ENCODE results near the gene TUBB2B. TPM values are rescaled to one million over a fixed set of nuclear protein-coding genes. Genes with fewer than 3 reads are reported as not detected.
"Not testable (repeated sequence)": the region's sequence is repeated elsewhere in the genome, so short reads cannot be mapped to it uniquely, and the experiment has no call there.

TUBB2B gene
- total RNA-seq, 1 experiment from 2014 or later = 0.10 TPM

- no peak for DNase-seq (ENCODE audit: low read depth)
These were observed 15.2 kb downstream of the TUBB2B start for GRCh38 chr6:3212261-3212660.

DNA sequence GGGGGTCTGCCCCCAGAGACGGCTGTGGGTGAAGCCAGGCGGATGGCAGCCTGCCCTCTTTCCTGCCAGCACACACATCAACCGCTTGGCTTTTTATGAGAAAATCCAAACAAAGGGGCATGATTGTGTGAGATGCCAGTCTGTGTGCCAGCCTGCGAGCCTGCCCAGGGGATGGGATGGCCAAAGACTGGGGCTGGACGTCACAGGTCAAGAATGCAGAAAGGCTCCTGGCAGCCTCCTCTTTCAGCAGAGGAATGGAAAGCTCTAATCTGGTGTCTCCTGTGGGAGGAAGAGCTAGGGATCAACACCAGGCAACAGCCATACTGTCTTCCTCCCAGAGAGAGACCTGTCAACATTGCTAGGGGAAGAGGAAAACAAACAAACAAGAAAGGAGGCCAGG, 15.8 kb downstream of the TUBB2B start:
- no peak for DNase-seq (ENCODE audit: low read depth)

DNA sequence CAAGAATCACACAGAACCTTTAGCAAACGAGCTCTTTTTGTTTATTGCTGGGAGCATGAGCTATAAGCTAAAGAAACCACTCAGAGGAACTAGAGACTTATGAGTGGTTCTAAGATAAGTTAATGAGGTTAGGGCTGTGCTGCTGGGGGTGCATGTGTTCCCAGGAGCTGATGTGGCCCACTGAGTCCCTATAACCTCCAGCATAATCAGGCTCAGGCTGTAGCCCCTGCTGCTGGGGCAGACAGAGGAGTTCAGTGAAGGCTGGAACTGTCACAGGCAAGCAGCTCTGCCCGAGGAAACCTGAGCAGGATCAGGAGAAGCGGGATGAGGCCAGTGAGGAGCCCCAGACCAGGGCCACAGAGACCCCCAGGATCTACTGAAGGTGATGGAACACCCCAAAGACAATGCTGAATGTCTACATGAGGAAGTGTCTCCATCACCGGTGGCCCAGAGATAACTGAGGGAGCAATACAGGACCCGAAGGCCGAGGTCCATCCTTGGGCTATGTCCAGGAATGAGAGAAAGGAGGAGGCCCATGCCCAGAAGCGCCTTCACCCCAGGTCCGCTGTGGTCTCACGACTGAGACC, 17.3 kb downstream of the TUBB2B start:
- DNase-seq (ENCODE audit: low read depth) = no peak

DNA sequence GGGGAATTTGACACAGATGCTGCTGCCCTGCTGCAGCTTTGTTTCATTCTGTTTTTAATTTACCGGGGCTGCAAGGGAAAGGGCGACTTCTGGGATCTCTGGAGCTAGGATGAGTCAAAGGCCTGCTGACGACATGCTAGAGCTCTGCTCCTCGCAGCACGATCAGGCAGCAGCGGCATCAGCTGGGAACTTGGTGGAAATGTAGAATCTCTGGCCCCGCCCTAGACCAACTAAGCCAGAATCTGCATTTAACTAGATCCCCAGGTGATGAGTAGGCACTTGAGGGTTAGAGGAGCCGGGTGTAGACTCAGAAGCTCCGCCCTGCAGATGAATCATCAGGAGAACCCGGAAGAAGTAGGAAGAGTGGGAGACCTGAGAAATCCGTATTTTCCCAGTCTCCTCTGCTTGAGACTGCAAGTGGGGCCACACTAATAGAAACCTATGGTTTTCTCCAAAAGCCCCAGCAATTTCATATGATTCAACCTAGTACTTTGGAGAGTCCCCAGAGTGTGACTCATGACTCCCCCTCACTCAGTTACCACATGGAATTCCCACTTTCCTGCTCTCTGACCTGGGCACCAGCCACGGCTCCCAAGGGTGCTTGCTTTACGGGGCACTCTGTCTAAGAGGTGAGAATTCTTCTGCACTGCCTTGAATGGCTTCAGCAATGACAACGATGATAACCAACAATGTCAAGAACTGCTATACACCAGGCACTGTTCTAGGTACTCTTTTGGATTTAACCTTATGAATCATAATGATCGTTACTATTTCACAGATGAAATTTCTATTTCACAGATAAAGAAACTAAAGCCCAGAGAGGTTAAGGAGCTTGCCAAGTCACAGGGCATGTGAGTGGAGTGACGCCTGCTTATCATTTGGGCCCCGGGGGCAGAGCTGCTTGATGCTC, 18.1 kb downstream of the TUBB2B start:
- peak; percentile 99 for DNase-seq (ENCODE audit: low read depth)

GRCh38 chr6:3208775-3209113, 18.7 kb downstream of the TUBB2B start:
- DNase-seq (ENCODE audit: low read depth) = no peak

DNA sequence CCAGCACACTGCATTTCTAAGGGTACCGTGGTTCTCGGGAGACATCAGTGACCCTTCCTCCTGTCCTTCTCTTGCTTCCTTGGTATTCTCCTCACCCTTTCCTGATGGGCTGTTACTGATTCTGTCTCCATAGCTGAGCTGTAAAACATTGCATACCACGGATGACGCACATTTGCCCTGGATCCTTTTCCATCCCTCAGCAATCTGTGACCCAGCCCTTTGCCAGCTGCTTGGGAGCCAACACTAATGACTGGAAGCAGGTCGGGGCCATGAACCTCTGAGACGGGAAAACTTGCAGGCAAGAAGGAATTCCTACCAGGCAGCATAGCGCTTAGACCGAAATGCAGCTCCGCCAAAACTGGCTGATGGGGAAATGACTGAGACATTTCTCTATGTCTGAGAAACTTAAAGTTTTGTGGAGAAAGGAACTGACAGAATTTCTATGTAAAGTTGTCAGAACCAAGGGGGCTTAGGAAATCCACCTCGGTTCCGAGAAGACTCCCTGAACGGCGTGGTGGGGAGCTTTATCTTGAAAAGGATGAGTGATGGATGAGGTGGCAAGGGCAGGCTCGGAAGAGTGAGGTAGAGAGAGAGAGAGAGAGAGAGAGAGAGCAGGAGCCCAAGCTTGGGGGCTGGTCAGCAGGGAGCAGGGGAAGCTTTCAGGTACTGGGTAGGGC, 19.2 kb downstream of the TUBB2B start:
- peak; percentile 78 for DNase-seq (ENCODE audit: low read depth)

GRCh38 chr6:3206339-3207015, 21.0 kb downstream of the TUBB2B start:
- DNase-seq (ENCODE audit: low read depth) = no peak

- peak; percentile 68 for DNase-seq (ENCODE audit: low read depth)
These were observed 21.5 kb downstream of the TUBB2B start for GRCh38 chr6:3205913-3206312.

GRCh38 chr6:3204921-3205320, 22.5 kb downstream of the TUBB2B start:
- DNase-seq (ENCODE audit: low read depth) = no peak

DNA sequence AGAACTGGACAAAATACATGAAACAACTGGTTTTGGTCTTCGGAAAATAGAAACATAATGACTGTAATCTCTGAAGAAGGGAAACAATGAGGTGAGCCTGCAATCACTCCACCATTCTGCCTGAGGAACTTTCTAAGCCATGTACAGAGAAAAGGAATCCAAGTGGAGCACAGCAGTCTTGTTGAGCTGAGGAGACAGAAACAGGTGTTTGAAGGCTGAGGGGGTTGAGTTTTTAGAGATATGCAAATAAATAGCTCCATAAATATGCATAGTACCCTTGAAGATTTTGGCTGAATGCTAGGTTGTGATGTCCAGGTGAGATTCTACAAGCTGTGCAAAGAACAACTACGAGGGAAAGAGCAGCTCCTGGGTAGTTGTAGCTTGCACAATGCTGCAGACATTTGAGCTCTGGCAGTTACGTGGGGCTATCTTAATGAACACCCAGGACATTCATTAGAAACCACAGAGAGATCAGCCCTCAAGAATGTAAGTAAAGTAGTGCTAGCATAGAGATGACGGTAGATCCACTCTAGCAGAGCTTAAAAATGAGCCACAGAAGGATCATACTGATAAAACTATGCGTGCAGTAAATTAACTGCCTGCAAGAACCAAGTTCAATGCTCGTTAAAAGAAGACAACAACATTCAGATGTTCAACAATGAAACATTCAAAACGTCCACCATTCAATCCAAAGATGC, 24.3 kb downstream of the TUBB2B start:
- DNase-seq (ENCODE audit: low read depth) = no peak

GRCh38 chr6:3201388-3201787, 26.1 kb downstream of the TUBB2B start:
- no peak for DNase-seq (ENCODE audit: low read depth)

DNA sequence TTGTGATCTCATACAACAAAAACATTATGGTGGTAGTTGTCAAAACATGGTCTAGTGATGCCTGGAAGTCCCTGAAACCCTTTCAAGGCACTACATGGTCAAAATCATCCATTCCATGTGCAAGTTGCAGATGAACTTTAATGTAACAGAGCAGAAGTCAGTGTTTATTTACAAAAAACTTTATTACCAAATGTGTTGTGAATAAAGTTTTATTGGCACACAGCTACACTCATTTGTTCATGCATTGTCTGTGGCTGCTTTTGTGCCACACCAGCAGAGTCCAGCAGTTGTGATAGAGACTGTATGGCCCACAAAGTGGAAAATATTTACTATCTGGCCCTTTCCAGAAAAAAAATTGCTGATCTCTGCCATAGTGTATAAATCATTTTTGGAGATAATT, 26.8 kb downstream of the TUBB2B start:
- no peak for DNase-seq (ENCODE audit: low read depth)

GRCh38 chr6:3199382-3199781, 28.1 kb downstream of the TUBB2B start:
- DNase-seq (ENCODE audit: low read depth) = no peak

DNA sequence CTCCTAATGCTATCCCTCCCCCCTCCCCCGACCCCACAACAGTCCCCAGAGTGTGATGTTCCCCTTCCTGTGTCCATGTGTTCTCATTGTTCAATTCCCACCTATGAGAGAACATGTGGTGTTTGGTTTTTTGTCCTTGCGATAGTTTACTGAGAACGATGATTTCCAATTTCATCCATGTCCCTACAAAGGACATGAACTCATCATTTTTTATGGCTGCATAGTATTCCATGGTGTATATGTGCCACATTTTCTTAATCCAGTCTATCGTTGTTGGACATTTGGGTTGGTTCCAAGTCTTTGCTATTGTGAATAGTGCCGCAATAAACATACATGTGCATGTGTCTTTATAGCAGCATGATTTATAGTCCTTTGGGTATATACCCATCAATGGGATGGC, 29.7 kb downstream of the TUBB2B start:
- DNase-seq (ENCODE audit: low read depth) = not testable (repeated sequence)

DNA sequence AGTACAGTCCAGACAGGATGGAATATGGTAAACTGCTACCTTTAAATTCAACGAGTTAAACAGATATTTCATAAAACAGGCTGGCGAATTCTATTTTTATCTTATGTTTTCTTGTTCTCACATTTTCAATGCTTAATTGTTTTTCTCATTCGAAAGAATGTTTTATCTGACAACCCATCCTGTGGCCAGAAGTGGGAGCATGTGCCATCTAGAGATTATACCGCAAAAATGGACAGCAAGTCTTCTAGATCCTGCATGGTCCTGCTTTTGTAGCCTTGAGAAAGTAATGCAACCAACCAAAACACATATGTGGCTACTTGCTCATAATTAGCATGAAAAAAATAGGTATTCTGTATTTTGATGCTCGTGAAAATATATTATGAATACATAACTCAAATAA, 30.7 kb downstream of the TUBB2B start:
- no peak for DNase-seq (ENCODE audit: low read depth)

DNA sequence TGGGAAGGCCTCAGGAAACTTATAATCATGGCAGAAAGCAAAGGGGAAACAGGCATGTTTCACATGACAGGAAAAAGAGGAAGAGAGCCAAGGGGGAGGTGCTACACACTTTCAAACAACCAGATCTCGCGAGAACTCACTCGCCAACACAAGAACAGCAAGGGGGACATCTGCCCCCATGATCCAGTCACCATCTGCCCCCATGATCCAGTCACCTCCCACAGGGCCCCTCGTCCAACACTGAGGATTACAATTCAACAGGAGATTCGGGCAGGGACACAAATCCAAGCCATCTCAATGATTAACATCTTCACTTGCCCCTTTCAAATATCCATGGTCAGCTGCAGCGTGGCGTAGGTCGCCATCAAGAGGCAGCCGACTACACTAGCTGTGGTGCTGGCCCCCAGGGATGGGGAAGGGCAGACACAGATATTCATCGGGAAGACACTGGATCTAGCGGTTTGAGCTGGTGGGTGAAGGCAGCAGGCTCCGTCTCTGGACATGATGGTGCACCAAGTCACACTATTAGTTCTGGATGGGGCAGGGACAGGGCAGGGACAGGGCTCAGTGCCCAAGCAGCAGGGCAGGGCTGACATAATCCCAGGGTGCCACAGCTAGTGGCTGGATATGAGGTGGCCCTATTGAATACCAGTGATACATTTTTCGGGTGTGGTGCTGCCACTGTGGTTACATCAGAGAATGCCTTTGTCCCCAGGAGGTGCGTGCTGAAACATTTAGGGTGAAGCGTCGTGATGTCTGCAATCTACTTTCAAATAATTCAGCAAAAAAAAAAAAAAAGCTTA, 31.6 kb downstream of the TUBB2B start:
- no peak for DNase-seq (ENCODE audit: low read depth)

- no peak for DNase-seq (ENCODE audit: low read depth)
These were observed 32.1 kb downstream of the TUBB2B start for GRCh38 chr6:3195420-3195694.

DNA sequence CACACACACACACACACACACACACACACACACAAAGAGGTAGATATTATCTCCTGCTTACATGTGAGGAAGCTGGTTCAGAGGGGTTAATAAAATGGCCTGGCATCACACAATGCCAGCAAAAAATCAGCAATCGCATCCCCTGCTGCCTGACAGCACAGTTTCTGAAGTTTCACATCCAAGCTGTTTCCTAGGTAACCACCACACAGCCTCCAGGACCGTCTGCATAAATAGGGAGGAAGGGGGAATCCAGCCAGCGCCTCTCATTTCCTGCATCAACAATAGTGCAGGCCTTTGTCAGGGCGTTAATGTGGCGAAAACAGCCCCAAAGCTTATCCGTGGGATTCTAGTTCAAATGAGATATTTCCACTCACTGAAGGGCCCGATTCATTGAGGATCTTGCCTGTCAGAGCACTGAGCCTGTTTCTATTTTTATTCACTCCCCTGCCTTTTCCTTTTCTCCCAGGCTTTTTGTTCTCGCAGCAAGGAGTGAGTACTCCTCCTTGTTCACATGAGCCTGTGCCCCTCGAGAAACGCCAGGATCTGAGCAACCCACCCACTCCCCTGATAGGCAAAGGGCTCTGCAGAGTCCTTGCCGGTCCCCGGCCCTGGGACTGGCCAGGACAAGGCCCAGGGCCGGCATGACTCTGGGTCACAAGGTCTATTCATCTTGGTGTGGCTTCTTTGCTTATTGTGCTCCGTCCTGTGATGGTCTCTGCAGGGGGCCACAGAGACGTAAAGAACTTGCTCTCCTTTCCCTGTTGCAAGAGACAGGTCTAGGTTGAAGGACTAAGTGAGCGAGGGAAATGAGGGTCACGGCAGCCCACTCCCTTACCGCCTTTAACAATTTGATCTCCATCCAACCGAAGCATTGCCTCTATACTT, 32.7 kb downstream of the TUBB2B start:
- peak; percentile 27 for DNase-seq (ENCODE audit: low read depth)

DNA sequence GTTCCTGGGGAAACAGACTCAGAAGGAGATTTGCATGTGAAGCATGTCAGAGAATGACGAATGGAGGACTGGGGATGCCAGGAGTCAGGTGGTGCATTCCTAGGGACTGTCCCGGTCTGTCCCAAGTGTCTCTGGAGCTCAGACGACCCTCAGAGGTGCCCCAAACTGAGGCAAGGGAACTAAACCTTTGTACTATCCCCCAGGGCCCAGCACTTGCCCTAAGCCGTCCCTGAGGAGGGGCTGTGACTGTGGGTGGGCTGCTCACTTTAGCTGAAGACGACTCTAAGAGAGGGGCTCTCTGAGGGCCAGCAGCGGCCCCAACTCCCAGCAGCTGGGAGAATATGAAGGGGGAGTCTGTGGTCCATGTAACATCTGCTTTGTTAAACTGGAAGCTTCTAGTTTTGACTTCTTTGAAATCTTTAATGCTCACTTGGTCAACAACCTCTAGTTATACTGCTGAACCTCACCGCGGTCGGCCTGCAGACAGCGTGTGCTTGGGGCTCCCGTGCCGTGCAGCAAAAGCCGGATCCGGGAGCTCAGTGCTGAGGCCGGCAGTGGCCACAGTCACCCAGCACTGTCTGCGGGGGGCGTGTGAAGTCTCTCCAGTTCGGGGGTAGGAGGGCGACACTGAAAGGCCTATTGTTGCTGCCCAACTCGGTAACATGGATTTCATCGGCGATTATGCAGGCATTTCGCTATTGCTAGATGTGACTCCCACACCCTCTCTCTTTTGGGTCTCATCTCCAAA, 34.2 kb downstream of the TUBB2B start:
- no peak for DNase-seq (ENCODE audit: low read depth)

Data from HT1080 (cell line).